ENCODE results near the gene SELENOT. TPM values are rescaled to one million over a fixed set of nuclear protein-coding genes. Genes with fewer than 3 reads are reported as not detected.

SELENOT gene
- 149 and 263 TPM in 2 replicates for total RNA-seq

DNA sequence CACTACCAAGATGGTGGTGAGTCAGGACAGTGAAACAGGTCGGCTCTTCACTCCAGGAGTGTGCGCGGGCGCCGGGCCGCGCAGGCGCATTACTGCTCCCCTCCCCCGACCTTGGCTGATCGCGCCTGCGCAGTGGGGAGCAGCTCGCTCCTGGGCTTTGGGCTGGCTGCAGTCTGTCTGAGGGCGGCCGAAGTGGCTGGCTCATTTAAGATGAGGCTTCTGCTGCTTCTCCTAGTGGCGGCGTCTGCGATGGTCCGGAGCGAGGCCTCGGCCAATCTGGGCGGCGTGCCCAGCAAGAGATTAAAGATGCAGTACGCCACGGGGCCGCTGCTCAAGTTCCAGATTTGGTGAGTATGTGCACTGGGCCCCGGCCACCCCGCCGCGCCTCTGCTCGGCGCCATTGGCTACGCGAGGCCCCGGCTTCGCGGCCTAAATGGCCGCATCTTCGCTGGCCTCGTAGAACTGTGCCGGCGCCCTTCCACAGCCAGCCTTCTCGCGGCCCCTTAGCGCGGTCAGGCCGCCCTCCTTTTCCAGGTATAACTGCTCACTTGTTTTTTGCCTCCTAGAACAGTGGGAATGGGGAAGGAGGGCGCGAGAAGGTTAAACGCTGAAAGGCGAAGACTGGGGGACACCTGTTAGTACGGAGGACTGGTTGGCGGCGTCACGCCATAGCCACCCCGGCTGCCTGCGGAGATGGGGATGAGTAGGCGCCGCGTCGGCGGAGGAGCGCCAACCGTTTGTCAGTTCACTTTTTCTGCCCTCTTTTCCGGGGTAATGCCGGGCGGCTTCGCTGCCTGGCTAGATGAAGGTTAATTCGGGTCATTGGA, at the start of gene SELENOT:
SELENOT (plus strand) TSS at position 169 of the 827 bp plus-strand sequence; CDS start at position 211, 42 bp downstream.

Other genes starting within 250 kb of the SELENOT start
- 10.3 and 13.2 TPM in 2 replicates for gene TSC22D2, start 195.0 kb upstream of the SELENOT start, total RNA-seq
- 215 and 276 TPM in 2 replicates for gene SERP1, start 56.8 kb upstream of the SELENOT start, total RNA-seq
- gene EIF2A, start 56.5 kb upstream of the SELENOT start, total RNA-seq: 201 and 214 TPM in 2 replicates
- gene ERICH6, start 100.6 kb downstream of the SELENOT start, total RNA-seq: 0.22 TPM in 1 of 2 replicates, not detected in the other
- gene SIAH2, start 159.8 kb downstream of the SELENOT start, total RNA-seq: 25.7 and 44.0 TPM in 2 replicates

Data from uterine smooth muscle cell (primary cell).